Measurements from ENCODE around the gene ASH1L.

- TF ChIP-seq, protein P1, sequence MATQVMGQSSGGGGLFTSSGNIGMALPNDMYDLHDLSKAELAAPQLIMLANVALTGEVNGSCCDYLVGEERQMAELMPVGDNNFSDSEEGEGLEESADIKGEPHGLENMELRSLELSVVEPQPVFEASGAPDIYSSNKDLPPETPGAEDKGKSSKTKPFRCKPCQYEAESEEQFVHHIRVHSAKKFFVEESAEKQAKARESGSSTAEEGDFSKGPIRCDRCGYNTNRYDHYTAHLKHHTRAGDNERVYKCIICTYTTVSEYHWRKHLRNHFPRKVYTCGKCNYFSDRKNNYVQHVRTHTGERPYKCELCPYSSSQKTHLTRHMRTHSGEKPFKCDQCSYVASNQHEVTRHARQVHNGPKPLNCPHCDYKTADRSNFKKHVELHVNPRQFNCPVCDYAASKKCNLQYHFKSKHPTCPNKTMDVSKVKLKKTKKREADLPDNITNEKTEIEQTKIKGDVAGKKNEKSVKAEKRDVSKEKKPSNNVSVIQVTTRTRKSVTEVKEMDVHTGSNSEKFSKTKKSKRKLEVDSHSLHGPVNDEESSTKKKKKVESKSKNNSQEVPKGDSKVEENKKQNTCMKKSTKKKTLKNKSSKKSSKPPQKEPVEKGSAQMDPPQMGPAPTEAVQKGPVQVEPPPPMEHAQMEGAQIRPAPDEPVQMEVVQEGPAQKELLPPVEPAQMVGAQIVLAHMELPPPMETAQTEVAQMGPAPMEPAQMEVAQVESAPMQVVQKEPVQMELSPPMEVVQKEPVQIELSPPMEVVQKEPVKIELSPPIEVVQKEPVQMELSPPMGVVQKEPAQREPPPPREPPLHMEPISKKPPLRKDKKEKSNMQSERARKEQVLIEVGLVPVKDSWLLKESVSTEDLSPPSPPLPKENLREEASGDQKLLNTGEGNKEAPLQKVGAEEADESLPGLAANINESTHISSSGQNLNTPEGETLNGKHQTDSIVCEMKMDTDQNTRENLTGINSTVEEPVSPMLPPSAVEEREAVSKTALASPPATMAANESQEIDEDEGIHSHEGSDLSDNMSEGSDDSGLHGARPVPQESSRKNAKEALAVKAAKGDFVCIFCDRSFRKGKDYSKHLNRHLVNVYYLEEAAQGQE (IDR thresholded peaks at IDR 0.05; ENCODE audit: unreplicated experiment): no peak
- TF ChIP-seq, protein P2, sequence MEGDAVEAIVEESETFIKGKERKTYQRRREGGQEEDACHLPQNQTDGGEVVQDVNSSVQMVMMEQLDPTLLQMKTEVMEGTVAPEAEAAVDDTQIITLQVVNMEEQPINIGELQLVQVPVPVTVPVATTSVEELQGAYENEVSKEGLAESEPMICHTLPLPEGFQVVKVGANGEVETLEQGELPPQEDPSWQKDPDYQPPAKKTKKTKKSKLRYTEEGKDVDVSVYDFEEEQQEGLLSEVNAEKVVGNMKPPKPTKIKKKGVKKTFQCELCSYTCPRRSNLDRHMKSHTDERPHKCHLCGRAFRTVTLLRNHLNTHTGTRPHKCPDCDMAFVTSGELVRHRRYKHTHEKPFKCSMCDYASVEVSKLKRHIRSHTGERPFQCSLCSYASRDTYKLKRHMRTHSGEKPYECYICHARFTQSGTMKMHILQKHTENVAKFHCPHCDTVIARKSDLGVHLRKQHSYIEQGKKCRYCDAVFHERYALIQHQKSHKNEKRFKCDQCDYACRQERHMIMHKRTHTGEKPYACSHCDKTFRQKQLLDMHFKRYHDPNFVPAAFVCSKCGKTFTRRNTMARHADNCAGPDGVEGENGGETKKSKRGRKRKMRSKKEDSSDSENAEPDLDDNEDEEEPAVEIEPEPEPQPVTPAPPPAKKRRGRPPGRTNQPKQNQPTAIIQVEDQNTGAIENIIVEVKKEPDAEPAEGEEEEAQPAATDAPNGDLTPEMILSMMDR (conservative IDR thresholded peaks at IDR 0.05; ENCODE audit: low read depth in 2 of 2): no peak
- TF ChIP-seq EZH2phosphoT487 (IDR thresholded peaks at IDR 0.05; ENCODE audit: unreplicated experiment) (no peak), ZNF331 (CRISPR knock-in tag; IDR thresholded peaks at IDR 0.05; ENCODE audit: low read depth) (no peak), POLR2AphosphoS5 (IDR thresholded peaks at IDR 0.05; ENCODE audit: low read depth) (no peak), JUNB (IDR thresholded peaks at IDR 0.05; ENCODE audit: unreplicated experiment) (no peak), EZH2 (IDR thresholded peaks at IDR 0.05; ENCODE audit: low read depth, unreplicated experiment) (no peak), NANOG (IDR thresholded peaks at IDR 0.05; ENCODE audit: borderline replicate concordance) (no peak), CREB1 (CRISPR knock-in tag; IDR thresholded peaks at IDR 0.05; ENCODE audit: low read depth) (no peak), ETS1 (IDR thresholded peaks at IDR 0.05) (no peak), ZNF462 (CRISPR knock-in tag; IDR thresholded peaks at IDR 0.05) (no peak), STAT1 (IDR thresholded peaks at IDR 0.05; ENCODE audit: unreplicated experiment) (no peak), ZNF114 (CRISPR knock-in tag; IDR thresholded peaks at IDR 0.05) (no peak)
Measured at GRCh38 chr1:155548706-155549105, 13.9 kb downstream of the ASH1L start.

All from GM23338 (cell line).